VCaP (cell line): ENCODE data around the gene SLC10A7.

Source experiments
- H3K27ac ChIP-seq: fragments of 450-650 bp; 2 replicates; pipeline ENCODE4 v1.5.1; 2017
- TF ChIP-seq, protein P1 (sequence below): fragments of 450-650 bp; conservative IDR thresholded peaks from 2 replicates; pipeline ENCODE4 v1.5.1; 2017; ENCODE audit warnings: mild to moderate bottlenecking, moderate library complexity

The SLC10A7 gene, protein sequence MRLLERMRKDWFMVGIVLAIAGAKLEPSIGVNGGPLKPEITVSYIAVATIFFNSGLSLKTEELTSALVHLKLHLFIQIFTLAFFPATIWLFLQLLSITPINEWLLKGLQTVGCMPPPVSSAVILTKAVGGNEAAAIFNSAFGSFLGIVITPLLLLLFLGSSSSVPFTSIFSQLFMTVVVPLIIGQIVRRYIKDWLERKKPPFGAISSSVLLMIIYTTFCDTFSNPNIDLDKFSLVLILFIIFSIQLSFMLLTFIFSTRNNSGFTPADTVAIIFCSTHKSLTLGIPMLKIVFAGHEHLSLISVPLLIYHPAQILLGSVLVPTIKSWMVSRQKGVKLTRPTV

DNA sequence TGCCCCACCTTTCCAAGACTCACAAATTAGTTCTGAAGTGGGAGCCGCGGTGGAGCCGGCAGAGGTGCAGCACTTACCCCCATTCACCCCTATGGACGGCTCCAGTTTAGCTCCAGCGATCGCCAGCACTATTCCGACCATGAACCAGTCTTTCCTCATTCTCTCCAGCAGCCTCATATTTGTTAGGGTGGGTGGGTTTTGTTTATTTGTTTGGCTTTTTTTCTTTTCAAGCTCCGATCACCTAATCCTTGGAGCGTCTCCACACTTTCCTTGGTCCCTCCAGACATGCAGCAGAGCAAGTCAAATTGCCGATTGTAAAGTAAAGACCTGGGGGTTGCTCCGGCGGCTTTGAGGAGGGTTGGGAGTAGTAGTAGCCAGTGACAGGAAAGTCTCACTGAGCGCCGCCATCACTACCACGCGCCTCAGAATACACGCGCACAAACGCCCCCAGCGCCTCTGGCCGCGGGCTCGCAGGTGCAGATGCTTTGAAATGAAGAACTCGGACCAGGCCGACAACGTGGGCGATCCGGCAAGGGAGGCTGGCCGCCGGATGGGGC is at the start of gene SLC10A7:
Gene SLC10A7, minus strand, starts transcription at position 400 of the 557 bp plus-strand sequence. Its CDS starts 223 bp downstream, at position 177.
- TF ChIP-seq, protein P1, sequence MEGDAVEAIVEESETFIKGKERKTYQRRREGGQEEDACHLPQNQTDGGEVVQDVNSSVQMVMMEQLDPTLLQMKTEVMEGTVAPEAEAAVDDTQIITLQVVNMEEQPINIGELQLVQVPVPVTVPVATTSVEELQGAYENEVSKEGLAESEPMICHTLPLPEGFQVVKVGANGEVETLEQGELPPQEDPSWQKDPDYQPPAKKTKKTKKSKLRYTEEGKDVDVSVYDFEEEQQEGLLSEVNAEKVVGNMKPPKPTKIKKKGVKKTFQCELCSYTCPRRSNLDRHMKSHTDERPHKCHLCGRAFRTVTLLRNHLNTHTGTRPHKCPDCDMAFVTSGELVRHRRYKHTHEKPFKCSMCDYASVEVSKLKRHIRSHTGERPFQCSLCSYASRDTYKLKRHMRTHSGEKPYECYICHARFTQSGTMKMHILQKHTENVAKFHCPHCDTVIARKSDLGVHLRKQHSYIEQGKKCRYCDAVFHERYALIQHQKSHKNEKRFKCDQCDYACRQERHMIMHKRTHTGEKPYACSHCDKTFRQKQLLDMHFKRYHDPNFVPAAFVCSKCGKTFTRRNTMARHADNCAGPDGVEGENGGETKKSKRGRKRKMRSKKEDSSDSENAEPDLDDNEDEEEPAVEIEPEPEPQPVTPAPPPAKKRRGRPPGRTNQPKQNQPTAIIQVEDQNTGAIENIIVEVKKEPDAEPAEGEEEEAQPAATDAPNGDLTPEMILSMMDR = no peak
- H3K27ac ChIP-seq = peak within 1 kb of the TSS; percentile 83

DNA sequence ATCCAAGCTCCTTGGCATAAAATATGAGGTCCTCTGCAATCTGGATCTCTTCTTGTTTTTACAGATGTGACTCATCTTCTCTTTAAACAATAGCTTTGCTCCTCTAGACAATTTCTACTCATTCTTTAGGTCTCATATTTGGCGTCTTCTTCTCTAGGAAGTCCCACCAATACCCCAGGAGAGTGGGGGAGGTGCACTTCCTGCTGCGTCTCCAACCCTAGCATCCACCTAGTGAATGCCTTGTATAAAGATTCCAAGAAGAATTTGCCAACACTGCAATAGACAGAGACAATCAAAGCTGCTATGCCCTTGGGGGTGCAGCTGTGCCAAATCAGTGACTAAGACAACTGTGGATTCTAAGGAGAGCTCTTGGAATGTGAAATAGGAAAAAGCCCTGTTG is 45.7 kb upstream of the SLC10A7 start:
- TF ChIP-seq, protein P1 = no peak

DNA sequence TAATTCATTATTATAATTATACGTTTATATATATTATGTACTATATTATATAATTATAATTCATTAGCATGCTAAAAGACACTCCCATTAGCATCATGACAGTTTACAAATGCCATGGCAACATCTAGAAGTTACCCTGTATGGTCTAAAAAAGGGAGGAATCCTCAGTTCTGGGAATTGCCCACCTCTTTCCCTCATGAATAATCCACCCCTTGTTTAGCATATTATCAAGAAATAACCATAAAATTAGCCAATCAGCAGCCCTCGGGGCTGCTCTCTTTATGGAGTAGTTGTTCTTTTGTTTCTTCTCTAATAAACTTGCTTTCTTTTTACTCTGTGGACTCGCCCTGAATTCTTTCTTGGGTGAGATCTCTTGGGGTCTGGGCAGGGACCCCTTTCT is 42.8 kb upstream of the SLC10A7 start:
- H3K27ac ChIP-seq = no peak overlapping the region
- TF ChIP-seq, protein P1 = no peak

More for the DNA sequence above, 45.7 kb upstream of the SLC10A7 start:
- no peak overlapping the region for H3K27ac ChIP-seq

DNA sequence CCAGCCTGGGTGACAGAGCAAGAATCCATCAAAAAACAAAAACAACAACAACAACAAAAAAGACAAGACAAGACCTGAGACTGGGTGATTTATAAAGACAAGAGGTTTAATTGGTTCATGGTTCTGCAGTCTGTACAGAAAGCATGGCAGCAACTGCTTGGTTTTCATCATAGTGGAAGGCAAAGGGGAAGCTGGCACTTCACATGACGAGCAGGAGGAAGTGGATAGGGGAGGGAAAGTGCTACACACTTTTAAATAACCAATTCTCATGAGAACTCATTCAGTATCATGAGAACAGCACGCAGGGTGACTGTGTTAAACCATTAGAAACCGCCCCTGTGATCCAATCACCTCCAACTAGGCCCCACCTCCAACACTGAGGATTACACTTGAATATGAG is 28.4 kb upstream of the SLC10A7 start:
- TF ChIP-seq, protein P1 = no peak
- no peak overlapping the region for H3K27ac ChIP-seq

DNA sequence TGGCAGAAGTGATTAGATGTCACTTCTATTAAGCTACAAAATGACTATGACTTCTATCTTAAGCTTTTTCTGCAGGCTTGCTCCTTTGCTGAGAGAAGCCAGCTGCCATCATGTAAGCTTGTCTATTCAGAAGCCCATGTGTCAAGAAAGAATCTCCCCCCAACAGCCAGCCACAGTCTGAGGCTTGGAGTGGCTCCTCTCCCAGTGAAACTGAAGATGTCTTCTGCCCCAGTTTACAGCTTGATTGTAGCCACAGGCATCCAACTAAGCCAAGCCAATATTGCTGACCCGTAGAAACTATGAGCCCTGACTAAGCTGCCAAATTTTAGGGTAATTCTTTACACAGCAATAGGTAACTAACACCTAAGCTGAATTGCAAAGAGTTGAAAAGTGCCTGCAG is 26.7 kb upstream of the SLC10A7 start:
- TF ChIP-seq, protein P1 = no peak
- H3K27ac ChIP-seq = no peak overlapping the region

DNA sequence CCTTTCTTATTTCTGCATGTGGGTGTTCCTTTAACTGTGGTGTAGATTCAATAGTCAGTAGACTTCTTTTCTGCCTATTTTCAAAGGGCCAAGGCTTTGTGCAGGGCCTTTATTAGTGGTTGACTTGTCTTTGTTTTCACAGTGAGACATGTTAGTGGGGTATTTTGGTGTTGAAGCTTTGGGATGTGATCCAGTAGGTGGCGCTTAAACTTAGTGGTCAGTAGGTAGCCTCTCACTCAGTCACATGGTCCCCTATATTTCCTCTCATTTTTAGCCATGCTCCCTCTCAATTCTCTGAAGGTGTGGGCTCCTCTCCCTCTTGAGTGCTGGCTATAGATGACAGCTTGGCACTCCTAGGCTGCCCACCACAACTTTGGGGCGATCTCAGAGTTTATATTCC is 23.4 kb upstream of the SLC10A7 start:
- TF ChIP-seq, protein P1 = peak; percentile 16; the same call in 1 of the 2 replicates
- H3K27ac ChIP-seq = no peak overlapping the region

DNA sequence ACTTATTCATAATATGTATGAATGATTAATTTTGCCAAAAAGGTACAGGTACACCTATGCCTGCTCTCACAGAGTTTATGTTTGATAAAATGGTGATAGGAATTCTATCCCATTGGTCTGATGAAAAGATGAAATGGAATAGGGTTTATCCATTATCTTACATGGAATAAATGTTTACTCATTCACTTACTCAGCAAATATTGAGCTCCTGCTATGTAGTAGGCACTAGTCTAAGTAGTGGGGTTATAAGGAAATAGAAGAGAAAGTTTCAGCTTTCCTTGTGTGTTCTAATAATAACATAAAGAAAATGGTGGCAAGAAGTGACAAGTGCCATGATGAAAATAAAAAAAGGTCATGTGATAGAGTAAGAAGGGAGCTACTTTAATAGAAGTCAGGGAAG is 12.4 kb upstream of the SLC10A7 start:
- no peak overlapping the region for H3K27ac ChIP-seq
- TF ChIP-seq, protein P1 = no peak
